GM18951 (cell line): Measurements from ENCODE around the gene BPIFB2.

Source experiments
- POLR2A ChIP-seq: IDR thresholded peaks from 4 replicates; pipeline ENCODE4 v1.6.1; 2011; ENCODE audit warnings: mild to moderate bottlenecking; ENCODE audit not compliant: insufficient read length, insufficient read depth; ENCODE audit errors: extremely low read depth
- in situ Hi-C: fragments of 300-500 bp; cut with MboI; formaldehyde crosslinking; loops from one replicate; pipeline ENCODE4 v1.12.0; 2022; ENCODE audit warnings: low sequenced_read_pairs, mixed read lengths, inconsistent platforms; ENCODE audit not compliant: unreplicated experiment

The BPIFB2 gene

DNA sequence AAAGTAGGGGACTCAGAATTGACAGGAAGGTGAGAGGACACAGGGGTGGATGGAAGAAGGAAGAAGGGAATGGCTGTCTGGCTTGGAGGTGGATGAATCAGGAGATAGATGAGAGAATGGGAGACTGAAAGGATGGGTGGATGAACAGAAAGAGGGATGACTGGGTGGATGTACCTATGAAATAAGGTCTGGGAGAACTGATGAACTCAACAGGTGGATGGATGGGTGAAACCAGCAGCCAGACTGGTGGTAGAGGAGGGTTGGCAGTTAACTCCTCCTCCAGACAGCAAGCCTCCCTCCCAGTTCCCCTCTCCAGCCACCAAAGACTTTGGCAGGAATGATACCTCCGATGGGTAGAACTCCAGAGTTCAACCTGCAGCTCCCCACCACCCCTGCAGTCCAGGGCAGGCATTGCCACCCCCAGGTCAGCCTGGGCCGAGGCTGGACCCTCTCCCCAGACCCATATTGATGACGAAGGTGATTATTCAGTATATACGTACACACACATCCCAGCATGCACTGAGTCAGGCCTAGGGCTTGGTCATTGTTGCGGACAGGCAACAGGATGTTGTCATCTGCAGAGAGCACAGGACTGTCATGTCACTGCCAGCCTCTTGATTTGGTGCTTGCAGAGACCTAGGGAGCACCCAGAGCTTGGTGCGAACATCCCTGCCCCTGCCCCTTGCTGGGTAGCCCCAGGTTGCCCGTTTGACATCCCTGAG, 5.3 kb upstream of the BPIFB2 start:
- in situ Hi-C loops = no loop called here
- no peak for TF ChIP-seq POLR2A

GRCh38 chr20:33004141-33004751, 3.3 kb upstream of the BPIFB2 start, which contains the start of gene SUN5:
Gene SUN5, minus strand, starts transcription at chr20:33004433. Its CDS starts 93 bp downstream, at chr20:33004340.
- in situ Hi-C loops = no loop called here

GRCh38 chr20:33005132-33005566, 2.4 kb upstream of the BPIFB2 start:
- in situ Hi-C loops = no loop called here
- no peak for TF ChIP-seq POLR2A

More at GRCh38 chr20:33004141-33004751, 3.3 kb upstream of the BPIFB2 start, which contains the start of gene SUN5:
- TF ChIP-seq POLR2A = no peak

GRCh38 chr20:33005908-33006775, 1.4 kb upstream of the BPIFB2 start:
- TF ChIP-seq POLR2A = no peak
- in situ Hi-C loops = no loop called here

DNA sequence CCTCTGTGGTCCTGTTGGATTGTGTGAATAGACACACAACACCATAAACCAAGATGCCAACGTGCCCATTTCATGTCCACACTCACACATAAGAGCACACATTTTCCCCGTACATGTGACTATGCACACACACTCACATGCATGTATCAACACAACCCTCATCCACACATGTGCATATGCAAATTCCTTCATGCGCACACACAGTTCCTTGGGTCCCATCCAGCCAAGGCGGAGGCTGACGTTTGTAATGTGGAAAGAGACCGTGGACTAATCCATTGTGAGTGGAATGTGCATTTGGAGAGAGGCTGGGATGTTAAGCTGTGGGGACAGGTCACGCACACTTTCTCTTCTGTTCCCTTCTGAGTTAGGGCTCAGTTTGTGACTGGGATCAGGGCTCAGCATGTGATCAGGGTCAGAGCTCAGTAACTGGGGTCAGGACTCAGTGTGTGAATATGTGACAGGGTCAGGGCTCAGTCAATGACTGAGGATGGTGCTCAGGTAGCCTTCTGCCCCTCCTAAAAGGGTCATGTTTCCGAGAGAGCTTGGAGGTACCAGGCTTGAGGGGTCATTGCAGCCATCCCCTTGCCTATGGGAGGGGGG, 628 bp upstream of the BPIFB2 start:
- no peak for TF ChIP-seq POLR2A
- in situ Hi-C loops = no loop called here

DNA sequence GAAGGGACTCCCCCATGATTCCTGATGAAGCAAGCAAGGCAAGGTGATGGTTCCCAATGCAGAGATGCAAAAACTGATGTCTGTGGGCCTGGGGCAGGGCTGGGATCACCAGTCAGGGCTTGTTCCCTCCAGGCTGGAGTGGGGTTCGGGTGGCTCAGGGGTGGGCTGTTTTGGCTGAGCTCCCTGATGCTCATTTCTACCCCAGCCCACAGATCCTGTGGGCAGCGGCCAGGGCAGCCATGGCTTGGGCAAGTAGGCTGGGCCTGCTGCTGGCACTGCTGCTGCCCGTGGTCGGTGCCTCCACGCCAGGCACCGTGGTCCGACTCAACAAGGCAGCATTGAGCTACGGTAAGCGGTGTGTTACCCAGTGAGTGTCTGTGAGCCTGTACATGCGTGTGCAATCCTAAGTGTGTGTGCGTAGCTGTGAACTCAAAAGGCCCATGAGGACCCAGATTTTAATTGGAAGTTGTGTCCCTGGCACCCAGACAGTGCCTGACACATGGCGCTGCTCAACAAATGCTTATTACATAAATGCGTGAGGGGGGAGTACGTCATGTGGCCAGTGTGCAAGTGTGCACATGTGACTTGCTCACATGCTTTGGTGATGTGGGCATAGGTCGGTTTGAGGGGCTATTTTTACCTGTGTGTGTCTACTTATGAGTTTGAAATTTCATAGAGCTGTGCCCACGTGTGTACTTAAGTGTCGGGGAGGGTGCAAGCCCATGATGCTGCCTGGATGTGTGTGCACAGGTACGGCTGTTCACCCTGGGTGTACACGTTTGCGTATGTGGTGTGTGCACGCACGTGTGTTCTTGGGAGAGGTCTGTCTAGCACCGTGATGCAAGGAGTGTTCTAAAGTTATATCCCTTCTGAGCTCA, 1.1 kb downstream of the BPIFB2 start:
- TF ChIP-seq POLR2A = no peak
- in situ Hi-C loops = no loop called here

- TF ChIP-seq POLR2A = no peak
- in situ Hi-C loops = no loop called here
Observed at GRCh38 chr20:33009214-33010132, 2.0 kb downstream of the BPIFB2 start.

GRCh38 chr20:33010133-33010504, 2.6 kb downstream of the BPIFB2 start:
- in situ Hi-C loops = no loop called here
- TF ChIP-seq POLR2A = no peak

DNA sequence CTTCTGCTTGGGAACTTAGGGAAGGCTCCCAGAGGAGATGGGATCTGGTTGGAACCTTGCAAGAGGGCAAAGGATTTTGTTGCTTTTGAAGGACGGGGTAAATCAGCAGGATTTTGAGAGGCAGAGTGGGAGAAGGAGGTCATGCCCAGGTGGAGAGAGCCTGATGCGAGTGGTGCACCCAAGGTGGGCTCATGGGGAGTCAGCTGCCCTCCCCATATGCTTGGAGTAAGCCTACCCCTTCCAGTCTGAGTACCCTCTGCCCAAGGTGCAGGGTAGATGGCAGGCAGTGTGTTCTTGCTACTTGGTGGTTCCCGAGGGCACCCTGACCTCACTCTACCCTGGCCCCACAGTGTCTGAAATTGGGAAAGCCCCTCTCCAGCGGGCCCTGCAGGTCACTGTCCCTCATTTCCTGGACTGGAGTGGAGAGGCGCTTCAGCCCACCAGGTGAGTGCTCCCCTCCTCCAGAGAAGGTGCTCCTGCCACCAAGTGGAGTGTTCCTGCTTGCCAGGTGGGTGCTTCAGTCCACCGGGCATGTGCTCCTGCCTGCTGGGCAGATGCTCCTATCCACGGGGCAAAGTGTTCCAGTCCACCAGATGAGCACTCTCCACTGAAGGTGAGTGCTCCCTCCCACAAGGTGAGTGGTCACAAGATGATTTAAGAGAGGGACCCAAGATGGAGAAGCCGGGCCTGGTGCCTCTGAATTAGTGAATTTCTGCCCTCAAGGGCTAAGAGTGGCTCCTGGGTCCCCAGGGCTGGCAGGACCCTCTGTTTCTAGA, 3.4 kb downstream of the BPIFB2 start:
- in situ Hi-C loops = no loop called here
- TF ChIP-seq POLR2A = no peak

- in situ Hi-C loops = no loop called here
- no peak for TF ChIP-seq POLR2A
Observed at GRCh38 chr20:33012327-33013189, 5.1 kb downstream of the BPIFB2 start.
